Measurements from ENCODE around the gene CMTM6.
A peak's percentile ranks its signal among the peaks of the same experiment; 100 is the strongest.

CMTM6 gene

DNA sequence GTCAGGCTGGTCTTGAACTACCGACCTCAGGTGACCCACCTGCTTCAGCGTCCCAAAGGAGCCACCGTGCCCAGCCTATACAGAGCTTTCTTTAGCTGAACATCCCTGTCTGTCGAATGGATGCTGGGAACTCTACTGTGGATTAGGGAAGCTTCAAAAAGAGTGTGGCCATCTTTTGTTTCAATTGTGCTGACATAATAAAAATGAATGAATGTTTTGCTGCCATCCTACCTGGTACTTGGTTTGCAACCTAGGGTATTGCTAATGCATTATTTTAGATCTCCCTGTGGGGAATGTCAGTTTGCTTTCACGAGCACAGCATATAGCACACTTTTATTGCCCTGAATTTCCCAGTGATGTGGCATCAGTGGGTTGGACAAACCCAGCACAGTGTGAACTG, 32.3 kb downstream of the CMTM6 start:
- no peak for TF ChIP-seq ZBTB7A (IDR thresholded peaks at IDR 0.05; ENCODE audit: low read depth)
- TF ChIP-seq CEBPB (IDR thresholded peaks at IDR 0.05) = no peak
- no peak for TF ChIP-seq TAF1 (IDR thresholded peaks at IDR 0.05; ENCODE audit: low read depth)
- no peak for TF ChIP-seq FOXM1 (IDR thresholded peaks at IDR 0.05; ENCODE audit: borderline replicate concordance, low read depth)
- TF ChIP-seq TCF12 (IDR thresholded peaks at IDR 0.05; ENCODE audit: low read depth) = no peak
- TF ChIP-seq MAX (IDR thresholded peaks at IDR 0.05) = no peak
- TF ChIP-seq YY1 (IDR thresholded peaks at IDR 0.05; ENCODE audit: low read depth) = no peak
- no peak for TF ChIP-seq EP300 (IDR thresholded peaks at IDR 0.05; ENCODE audit: borderline replicate concordance)
- no peak for TF ChIP-seq CREB1 (IDR thresholded peaks at IDR 0.05; ENCODE audit: low read depth)
- TF ChIP-seq NFIC (IDR thresholded peaks at IDR 0.05) = no peak

DNA sequence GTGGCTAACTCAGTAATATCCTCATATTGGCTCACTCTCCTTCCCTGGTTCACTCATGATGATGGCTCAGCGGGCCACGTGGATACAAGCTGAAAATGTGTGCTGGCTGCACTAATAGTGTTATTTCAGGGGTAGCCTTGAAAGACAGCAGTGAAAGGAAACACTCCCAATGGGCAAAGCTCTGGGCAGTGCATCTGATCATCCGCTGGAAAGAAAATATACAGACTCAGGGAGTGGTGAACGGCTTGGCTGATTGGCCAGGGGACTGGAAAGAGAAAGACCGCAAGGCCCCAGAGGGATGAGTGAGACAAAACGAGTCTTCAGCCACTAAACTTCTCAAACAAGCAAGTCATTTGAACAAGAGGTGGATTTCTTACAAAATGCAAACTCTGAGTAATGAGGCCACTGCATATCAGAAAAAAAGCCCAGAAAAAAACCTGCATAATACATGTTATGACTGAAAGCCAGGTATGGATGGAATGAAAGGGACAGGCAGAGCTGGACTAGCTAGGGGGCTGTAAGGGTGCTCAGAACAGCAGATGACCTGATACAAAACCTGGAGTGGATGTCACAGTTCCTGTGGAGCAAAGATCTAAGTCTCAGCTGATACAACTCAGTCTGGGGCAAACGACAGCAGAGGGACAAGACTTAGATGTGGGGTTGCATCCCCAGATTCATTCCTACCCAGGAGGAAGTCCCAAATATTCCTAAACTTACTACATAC, 33.3 kb downstream of the CMTM6 start:
- TF ChIP-seq, protein P1, sequence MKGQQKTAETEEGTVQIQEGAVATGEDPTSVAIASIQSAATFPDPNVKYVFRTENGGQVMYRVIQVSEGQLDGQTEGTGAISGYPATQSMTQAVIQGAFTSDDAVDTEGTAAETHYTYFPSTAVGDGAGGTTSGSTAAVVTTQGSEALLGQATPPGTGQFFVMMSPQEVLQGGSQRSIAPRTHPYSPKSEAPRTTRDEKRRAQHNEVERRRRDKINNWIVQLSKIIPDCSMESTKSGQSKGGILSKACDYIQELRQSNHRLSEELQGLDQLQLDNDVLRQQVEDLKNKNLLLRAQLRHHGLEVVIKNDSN (IDR thresholded peaks at IDR 0.05) = no peak
- TF ChIP-seq CREB1 (IDR thresholded peaks at IDR 0.05; ENCODE audit: low read depth) = no peak
- TF ChIP-seq TAF1 (IDR thresholded peaks at IDR 0.05; ENCODE audit: low read depth) = no peak
- TF ChIP-seq ZBTB7A (IDR thresholded peaks at IDR 0.05; ENCODE audit: low read depth) = no peak
- no peak for TF ChIP-seq TEAD4 (IDR thresholded peaks at IDR 0.05)
- no peak for TF ChIP-seq EGR1 (IDR thresholded peaks at IDR 0.05)
- no peak for TF ChIP-seq EP300 (IDR thresholded peaks at IDR 0.05; ENCODE audit: borderline replicate concordance)
- TF ChIP-seq, protein P2, sequence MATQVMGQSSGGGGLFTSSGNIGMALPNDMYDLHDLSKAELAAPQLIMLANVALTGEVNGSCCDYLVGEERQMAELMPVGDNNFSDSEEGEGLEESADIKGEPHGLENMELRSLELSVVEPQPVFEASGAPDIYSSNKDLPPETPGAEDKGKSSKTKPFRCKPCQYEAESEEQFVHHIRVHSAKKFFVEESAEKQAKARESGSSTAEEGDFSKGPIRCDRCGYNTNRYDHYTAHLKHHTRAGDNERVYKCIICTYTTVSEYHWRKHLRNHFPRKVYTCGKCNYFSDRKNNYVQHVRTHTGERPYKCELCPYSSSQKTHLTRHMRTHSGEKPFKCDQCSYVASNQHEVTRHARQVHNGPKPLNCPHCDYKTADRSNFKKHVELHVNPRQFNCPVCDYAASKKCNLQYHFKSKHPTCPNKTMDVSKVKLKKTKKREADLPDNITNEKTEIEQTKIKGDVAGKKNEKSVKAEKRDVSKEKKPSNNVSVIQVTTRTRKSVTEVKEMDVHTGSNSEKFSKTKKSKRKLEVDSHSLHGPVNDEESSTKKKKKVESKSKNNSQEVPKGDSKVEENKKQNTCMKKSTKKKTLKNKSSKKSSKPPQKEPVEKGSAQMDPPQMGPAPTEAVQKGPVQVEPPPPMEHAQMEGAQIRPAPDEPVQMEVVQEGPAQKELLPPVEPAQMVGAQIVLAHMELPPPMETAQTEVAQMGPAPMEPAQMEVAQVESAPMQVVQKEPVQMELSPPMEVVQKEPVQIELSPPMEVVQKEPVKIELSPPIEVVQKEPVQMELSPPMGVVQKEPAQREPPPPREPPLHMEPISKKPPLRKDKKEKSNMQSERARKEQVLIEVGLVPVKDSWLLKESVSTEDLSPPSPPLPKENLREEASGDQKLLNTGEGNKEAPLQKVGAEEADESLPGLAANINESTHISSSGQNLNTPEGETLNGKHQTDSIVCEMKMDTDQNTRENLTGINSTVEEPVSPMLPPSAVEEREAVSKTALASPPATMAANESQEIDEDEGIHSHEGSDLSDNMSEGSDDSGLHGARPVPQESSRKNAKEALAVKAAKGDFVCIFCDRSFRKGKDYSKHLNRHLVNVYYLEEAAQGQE (IDR thresholded peaks at IDR 0.05; ENCODE audit: low read depth) = no peak
- no peak for TF ChIP-seq NFIC (IDR thresholded peaks at IDR 0.05)
- TF ChIP-seq TCF12 (IDR thresholded peaks at IDR 0.05; ENCODE audit: low read depth) = no peak
- TF ChIP-seq MAX (IDR thresholded peaks at IDR 0.05) = no peak
- no peak for TF ChIP-seq CEBPB (IDR thresholded peaks at IDR 0.05)
- TF ChIP-seq YY1 (IDR thresholded peaks at IDR 0.05; ENCODE audit: low read depth) = no peak
- TF ChIP-seq RAD21 (IDR thresholded peaks at IDR 0.05; ENCODE audit: low read depth) = no peak
- TF ChIP-seq FOXM1 (IDR thresholded peaks at IDR 0.05; ENCODE audit: borderline replicate concordance, low read depth) = no peak

- TF ChIP-seq EP300 (IDR thresholded peaks at IDR 0.05; ENCODE audit: borderline replicate concordance) = no peak
- TF ChIP-seq MAX (IDR thresholded peaks at IDR 0.05) = peak; percentile 30; the same call in 1 of the 2 replicates
- TF ChIP-seq RAD21 (IDR thresholded peaks at IDR 0.05; ENCODE audit: low read depth) = peak; percentile 87
- TF ChIP-seq, protein P1 (IDR thresholded peaks at IDR 0.05) = no peak
- TF ChIP-seq TEAD4 (IDR thresholded peaks at IDR 0.05) = no peak
- TF ChIP-seq, protein P2 (IDR thresholded peaks at IDR 0.05; ENCODE audit: low read depth) = no peak
- peak; percentile 29; the same call in 1 of the 2 replicates for TF ChIP-seq TCF12 (IDR thresholded peaks at IDR 0.05; ENCODE audit: low read depth)
- 0 out of 2 replicates have a peak, but pooled peaks have one; percentile 33 for TF ChIP-seq ZBTB7A (IDR thresholded peaks at IDR 0.05; ENCODE audit: low read depth)
These were observed 35.1 kb downstream of the CMTM6 start for GRCh38 chr3:32467333-32468070.

GRCh38 chr3:32460031-32460749, 42.5 kb downstream of the CMTM6 start:
- no peak for TF ChIP-seq YY1 (IDR thresholded peaks at IDR 0.05; ENCODE audit: low read depth)
- no peak for TF ChIP-seq ZBTB7A (IDR thresholded peaks at IDR 0.05; ENCODE audit: low read depth)
- TF ChIP-seq NFIC (IDR thresholded peaks at IDR 0.05) = no peak
- TF ChIP-seq, protein P2 (IDR thresholded peaks at IDR 0.05; ENCODE audit: low read depth) = no peak
